SK-N-SH (cell line): Measurements from ENCODE around the gene ACSM5. TPM values are rescaled to one million over a fixed set of nuclear protein-coding genes. Genes with fewer than 3 reads are reported as not detected.

Source experiments
- CTCF ChIA-PET: fragments of 300-600, 350-600 bp; formaldehyde crosslinking; extraction: SDS; loops from one replicate; lab custom pipeline; 2021; lab: Yijun Ruan, JAX
- POLR2A ChIA-PET: fragments of 350-600 bp; sonication (Branson Sonifier 250); formaldehyde crosslinking; extraction: SDS; loops from one replicate; lab custom pipeline; 2020; ENCODE audit warnings: antibody characterized with exemption, inconsistent platforms; lab: Yijun Ruan, JAX
- DNase-seq: peaks from one replicate; pipeline ENCODE4 v3.0.0; 2012
- H2AFZ ChIP-seq: fragments of 200-600 bp; sonication (generic); 2 replicates; pipeline ENCODE4 v1.8.1; 2016; ENCODE audit warnings: antibody characterized with exemption, mild to moderate bottlenecking, low read depth
- H3F3A ChIP-seq: fragments of 200-600 bp; sonication (generic); replicated peaks from 2 replicates; pipeline ENCODE3; 2016; ENCODE audit warnings: antibody characterized with exemption, mild to moderate bottlenecking; ENCODE audit not compliant: insufficient read depth
- H3K27ac ChIP-seq, 2 experiments: fragments of 200-500 bp in 1 of 2; fragments of 200-600 bp in 1 of 2; sonication (Bioruptor generic) in 1 of 2; sonication (generic), shearing (Covaris generic) in 1 of 2; 2 replicates each; pipeline versions ENCODE4 v1.5.1 to v1.6.1; 2014 to 2016; ENCODE audit warnings: low read depth in 2 of 2, inconsistent platforms in 1 of 2, low read length in 1 of 2, mild to moderate bottlenecking in 1 of 2, mixed read lengths in 1 of 2
- H3K27me3 ChIP-seq: fragments of 200-600 bp; sonication (generic), shearing (Covaris generic); 2 replicates; pipeline ENCODE4 v1.6.1; 2016; ENCODE audit warnings: mixed run types; ENCODE audit not compliant: insufficient read depth
- H3K36me3 ChIP-seq, 2 experiments: fragments of 200-500 bp in 1 of 2; fragments of 200-600 bp in 1 of 2; sonication (Bioruptor generic) in 1 of 2; sonication (generic) in 1 of 2; replicated peaks in 1 of 2; 2 replicates each; pipeline versions ENCODE3 to v1.5.1; 2014 to 2016; ENCODE audit warnings: low read length in 1 of 2, mild to moderate bottlenecking in 1 of 2; ENCODE audit not compliant: insufficient read depth in 2 of 2, control insufficient read depth in 1 of 2
- H3K4me1 ChIP-seq, 2 experiments: fragments of 200-500 bp in 1 of 2; fragments of 200-600 bp in 1 of 2; sonication (Bioruptor generic) in 1 of 2; sonication (generic), shearing (Covaris generic) in 1 of 2; 2 replicates each; pipeline versions ENCODE4 v1.5.1 to v1.6.1; 2014 to 2016; ENCODE audit warnings: low read depth in 1 of 2, low read length in 1 of 2, mixed run types in 1 of 2; ENCODE audit not compliant: insufficient read depth in 2 of 2, control insufficient read depth in 1 of 2
- H3K4me2 ChIP-seq: fragments of 200-600 bp; sonication (generic), shearing (Covaris generic); 2 replicates; pipeline ENCODE4 v1.6.1; 2017; ENCODE audit warnings: mixed run types
- H3K4me3 ChIP-seq, 2 experiments: fragments of 200-500 bp in 1 of 2; fragments of 200-600 bp in 1 of 2; sonication (Bioruptor generic) in 1 of 2; sonication (generic), shearing (Covaris generic) in 1 of 2; 2 replicates each; pipeline versions ENCODE4 v1.5.1 to v1.8.1; 2014 to 2016; ENCODE audit warnings: low read depth in 2 of 2, inconsistent platforms in 1 of 2, low read length in 1 of 2, mild to moderate bottlenecking in 1 of 2, mixed read lengths in 1 of 2, moderate library complexity in 1 of 2
- H3K79me2 ChIP-seq: fragments of 200-600 bp; sonication (generic); 2 replicates; pipeline ENCODE4 v1.8.1; 2017; ENCODE audit warnings: mild to moderate bottlenecking; ENCODE audit not compliant: insufficient read depth
- H3K9ac ChIP-seq: fragments of 200-600 bp; sonication (generic); 2 replicates; pipeline ENCODE4 v1.6.1; 2017; ENCODE audit warnings: mixed run types
- H3K9me2 ChIP-seq: fragments of 200-600 bp; sonication (generic); 2 replicates; pipeline ENCODE4 v1.6.1; 2017; ENCODE audit warnings: mixed run types
- H3K9me3 ChIP-seq: fragments of 200-600 bp; sonication (generic); 2 replicates; pipeline ENCODE4 v1.6.1; 2017; ENCODE audit warnings: mixed run types, mild to moderate bottlenecking, moderate library complexity
- H4K20me1 ChIP-seq: fragments of 200-600 bp; sonication (generic); 2 replicates; pipeline ENCODE4 v1.6.1; 2017; ENCODE audit warnings: mild to moderate bottlenecking, mixed run types; ENCODE audit not compliant: insufficient read depth
- ELF1 ChIP-seq: IDR thresholded peaks from 2 replicates; pipeline ENCODE4 v1.4.0; 2012
- EP300 ChIP-seq, 2 experiments: IDR thresholded peaks; 2 replicates each; pipeline versions ENCODE4 v1.4.0 to v1.6.1; 2012; ENCODE audit warnings: borderline replicate concordance in 1 of 2, low read depth in 1 of 2, low read length in 1 of 2
- FOSL2 ChIP-seq: IDR thresholded peaks from 2 replicates; pipeline ENCODE4 v1.4.0; 2012; ENCODE audit warnings: low read depth, mild to moderate bottlenecking, moderate library complexity, borderline replicate concordance
- FOXJ3 ChIP-seq: sonication (generic); formaldehyde crosslinking; IDR thresholded peaks from 2 replicates; pipeline ENCODE4 v1.5.1; 2020; ENCODE audit warnings: mild to moderate bottlenecking, missing genetic modification reagents
- FOXM1 ChIP-seq: IDR thresholded peaks from 2 replicates; pipeline ENCODE4 v1.4.0; 2012; ENCODE audit warnings: low read depth, mild to moderate bottlenecking
- GABPA ChIP-seq: IDR thresholded peaks from 2 replicates; pipeline ENCODE4 v1.4.0; 2012; ENCODE audit warnings: low read depth, mild to moderate bottlenecking
- JUND ChIP-seq: IDR thresholded peaks from 2 replicates; pipeline ENCODE4 v1.4.0; 2012
- MEF2A ChIP-seq: IDR thresholded peaks from 2 replicates; pipeline ENCODE4 v1.4.0; 2012; ENCODE audit warnings: low read depth, borderline replicate concordance
- NFIC ChIP-seq: IDR thresholded peaks from 2 replicates; pipeline ENCODE4 v1.4.0; 2012; ENCODE audit warnings: borderline replicate concordance
- POLR2AphosphoS5 ChIP-seq: IDR thresholded peaks from 2 replicates; pipeline ENCODE4 v1.6.1; 2012; ENCODE audit warnings: low read depth, low read length
- RCOR1 ChIP-seq: fragments of 150-350 bp; IDR thresholded peaks from 2 replicates; pipeline ENCODE4 v1.6.1; 2017; ENCODE audit warnings: antibody characterized with exemption, low read length
- RFX5 ChIP-seq: IDR thresholded peaks from 2 replicates; pipeline ENCODE4 v1.6.1; 2012; ENCODE audit warnings: mild to moderate bottlenecking, improper control_type of control experiment, low read length
- RXRA ChIP-seq: IDR thresholded peaks from 2 replicates; pipeline ENCODE4 v1.4.0; 2012; ENCODE audit warnings: low read depth, mild to moderate bottlenecking, borderline replicate concordance
- SIN3A ChIP-seq: IDR thresholded peaks from 2 replicates; pipeline ENCODE4 v1.6.1; 2012; ENCODE audit warnings: low read depth, mild to moderate bottlenecking, low read length, moderate library complexity, borderline replicate concordance
- SMC3 ChIP-seq: IDR thresholded peaks from 2 replicates; pipeline ENCODE4 v1.6.1; 2012; ENCODE audit warnings: low read depth, low read length, improper control_type of control experiment
- TEAD4 ChIP-seq: IDR thresholded peaks from 2 replicates; pipeline ENCODE4 v1.4.0; 2012; ENCODE audit warnings: mild to moderate bottlenecking, borderline replicate concordance; ENCODE audit not compliant: insufficient read depth
- WGBS: methylation state at CpG from one replicate; pipeline ENCODE4 v1.1.6; 2017; ENCODE audit warnings: low lambda C conversion rate; 5-methylcytosine and 5-hydroxymethylcytosine counted together
- polyA plus RNA-seq, 3 experiments: library from polyadenylated mRNA; depleted of rRNA; stranded (reverse); fragments of >200 nt; gene quantifications; 2 replicates each; pipeline ENCODE4 v1.2.3, GENCODE V29; 2012
- TF ChIP-seq, protein P1 (sequence below): fragments of 150-350 bp; IDR thresholded peaks from 2 replicates; pipeline ENCODE4 v1.6.1; 2017; ENCODE audit warnings: antibody characterized with exemption, low read length, low read depth, borderline replicate concordance
- TF ChIP-seq, protein P2 (sequence below): fragments of 150-350 bp; IDR thresholded peaks from 2 replicates; pipeline ENCODE4 v1.6.1; 2016; ENCODE audit warnings: mild to moderate bottlenecking, low read depth, low read length
- TF ChIP-seq, protein P3 (sequence below): IDR thresholded peaks from 2 replicates; pipeline ENCODE4; 2012
- TF ChIP-seq, protein P4 (sequence below): IDR thresholded peaks from 2 replicates; pipeline ENCODE4 v1.4.0; 2012; ENCODE audit warnings: low read depth

The ACSM5 gene
- polyA plus RNA-seq, 1 of the 3 experiments (the other 2 are of a cell fraction), result not detected

DNA sequence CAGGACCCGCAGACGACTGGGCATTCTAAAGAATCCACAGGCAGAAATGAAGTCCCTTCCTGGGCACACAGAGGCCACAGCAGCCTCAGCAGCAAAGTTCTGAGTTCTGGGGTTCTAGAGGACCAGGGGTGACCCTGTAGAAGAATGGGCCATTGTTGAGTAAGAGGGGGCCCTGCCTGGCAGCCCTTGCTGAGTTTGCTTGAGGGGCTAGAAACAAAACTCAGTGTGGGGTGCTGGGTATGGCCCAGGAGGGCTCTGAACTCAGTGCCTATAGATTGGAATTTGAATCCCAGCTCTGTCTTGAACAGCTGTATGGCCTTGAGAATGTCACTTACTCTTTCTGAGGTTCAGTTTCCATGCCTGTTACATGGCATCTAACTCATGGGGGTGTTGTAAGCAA, 4.7 kb upstream of the ACSM5 start, which contains the start of gene PDILT:
TSS of gene PDILT (minus strand) at position 101 of the 400 bp plus-strand sequence. CDS start 5,437 bp downstream, outside the sequence.
- Histone ChIP-seq H4K20me1 (no peaks in the 10 kb centered on the region), H3K4me3 (no peak within 1 kb of the TSS), H2AFZ (no peak within 1 kb of the TSS), H3F3A (no peaks in the 10 kb centered on the region), H3K27me3 (no peaks in the 10 kb centered on the region), H3K9me3 (no peaks in the 10 kb centered on the region), H3K27ac (no peak within 1 kb of the TSS), H3K9me2 (no peaks in the 10 kb centered on the region), H3K36me3 (no peaks in the 10 kb centered on the region), H3K4me1 (no peaks in the 10 kb centered on the region), H3K9ac (no peak within 1 kb of the TSS), H3K4me2 (no peak within 1 kb of the TSS), H3K79me2 (no peaks in the 10 kb centered on the region)
- CTCF ChIA-PET, result interaction anchor here (2.5 kb wide), 1 partner anchor 20 kb away, joined by 10 read pairs; no protein-coding TSS in a partner anchor
- POLR2A ChIA-PET, result no interaction called here
- no peak for DNase-seq
- TF ChIP-seq EP300 (IDR thresholded peaks at IDR 0.05; ENCODE audit: borderline replicate concordance in 1 of 2, low read depth in 1 of 2, low read length in 1 of 2), result no peak
- TF ChIP-seq SMC3, result no peak
- TF ChIP-seq FOSL2, result no peak
- no peak for TF ChIP-seq FOXM1
- TF ChIP-seq, protein P1, sequence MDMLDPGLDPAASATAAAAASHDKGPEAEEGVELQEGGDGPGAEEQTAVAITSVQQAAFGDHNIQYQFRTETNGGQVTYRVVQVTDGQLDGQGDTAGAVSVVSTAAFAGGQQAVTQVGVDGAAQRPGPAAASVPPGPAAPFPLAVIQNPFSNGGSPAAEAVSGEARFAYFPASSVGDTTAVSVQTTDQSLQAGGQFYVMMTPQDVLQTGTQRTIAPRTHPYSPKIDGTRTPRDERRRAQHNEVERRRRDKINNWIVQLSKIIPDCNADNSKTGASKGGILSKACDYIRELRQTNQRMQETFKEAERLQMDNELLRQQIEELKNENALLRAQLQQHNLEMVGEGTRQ, result no peak
- no peak for TF ChIP-seq POLR2AphosphoS5
- TF ChIP-seq ELF1, result no peak
- no peak for TF ChIP-seq FOXJ3 (CRISPR knock-in tag)
- TF ChIP-seq JUND, result no peak
- no peak for TF ChIP-seq RFX5
- no peak for TF ChIP-seq NFIC
- TF ChIP-seq, protein P2, sequence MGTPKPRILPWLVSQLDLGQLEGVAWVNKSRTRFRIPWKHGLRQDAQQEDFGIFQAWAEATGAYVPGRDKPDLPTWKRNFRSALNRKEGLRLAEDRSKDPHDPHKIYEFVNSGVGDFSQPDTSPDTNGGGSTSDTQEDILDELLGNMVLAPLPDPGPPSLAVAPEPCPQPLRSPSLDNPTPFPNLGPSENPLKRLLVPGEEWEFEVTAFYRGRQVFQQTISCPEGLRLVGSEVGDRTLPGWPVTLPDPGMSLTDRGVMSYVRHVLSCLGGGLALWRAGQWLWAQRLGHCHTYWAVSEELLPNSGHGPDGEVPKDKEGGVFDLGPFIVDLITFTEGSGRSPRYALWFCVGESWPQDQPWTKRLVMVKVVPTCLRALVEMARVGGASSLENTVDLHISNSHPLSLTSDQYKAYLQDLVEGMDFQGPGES, result no peak
- no peak for TF ChIP-seq RCOR1
- no peak for TF ChIP-seq SIN3A
- TF ChIP-seq, protein P3, sequence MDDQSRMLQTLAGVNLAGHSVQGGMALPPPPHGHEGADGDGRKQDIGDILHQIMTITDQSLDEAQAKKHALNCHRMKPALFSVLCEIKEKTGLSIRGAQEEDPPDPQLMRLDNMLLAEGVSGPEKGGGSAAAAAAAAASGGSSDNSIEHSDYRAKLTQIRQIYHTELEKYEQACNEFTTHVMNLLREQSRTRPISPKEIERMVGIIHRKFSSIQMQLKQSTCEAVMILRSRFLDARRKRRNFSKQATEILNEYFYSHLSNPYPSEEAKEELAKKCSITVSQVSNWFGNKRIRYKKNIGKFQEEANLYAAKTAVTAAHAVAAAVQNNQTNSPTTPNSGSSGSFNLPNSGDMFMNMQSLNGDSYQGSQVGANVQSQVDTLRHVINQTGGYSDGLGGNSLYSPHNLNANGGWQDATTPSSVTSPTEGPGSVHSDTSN, result no peak
- TF ChIP-seq TEAD4, result no peak
- TF ChIP-seq RXRA, result no peak
- TF ChIP-seq GABPA, result no peak
- TF ChIP-seq, protein P4, sequence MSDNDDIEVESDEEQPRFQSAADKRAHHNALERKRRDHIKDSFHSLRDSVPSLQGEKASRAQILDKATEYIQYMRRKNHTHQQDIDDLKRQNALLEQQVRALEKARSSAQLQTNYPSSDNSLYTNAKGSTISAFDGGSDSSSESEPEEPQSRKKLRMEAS, result no peak
- no peak for TF ChIP-seq MEF2A
- 40% methylated on average over 2 of the region's 2 CpGs for WGBS
